Measurements from ENCODE around the gene SMOC2.

SMOC2 gene

GRCh38 chr6:168440520-168441433 is at the start of gene SMOC2:
TSS of gene SMOC2 (plus strand) at chr6:168441184. CDS start at chr6:168441371, 187 bp downstream.
- DNase-seq, result no peak

- DNase-seq, result no peak
Observed at GRCh38 chr6:168393126-168393870, 47.7 kb upstream of the SMOC2 start.

GRCh38 chr6:168394606-168395005 is 46.4 kb upstream of the SMOC2 start:
- no peak for DNase-seq

- DNase-seq, result no peak
Observed at GRCh38 chr6:168395983-168396382, 45.0 kb upstream of the SMOC2 start.

- DNase-seq, result no peak
Observed at GRCh38 chr6:168396561-168396960, 44.4 kb upstream of the SMOC2 start.

- no peak for DNase-seq
Observed at GRCh38 chr6:168397012-168397411, 44.0 kb upstream of the SMOC2 start.

GRCh38 chr6:168400037-168400436 is 40.9 kb upstream of the SMOC2 start:
- no peak for DNase-seq

GRCh38 chr6:168403370-168404005 is 37.5 kb upstream of the SMOC2 start:
- no peak for DNase-seq

GRCh38 chr6:168404560-168404959 is 36.4 kb upstream of the SMOC2 start:
- no peak for DNase-seq

- DNase-seq, result no peak
Observed at GRCh38 chr6:168407842-168408241, 33.1 kb upstream of the SMOC2 start.

GRCh38 chr6:168408504-168409136 is 32.4 kb upstream of the SMOC2 start:
- DNase-seq, result no peak

- no peak for DNase-seq
Observed at GRCh38 chr6:168410035-168410434, 30.9 kb upstream of the SMOC2 start.

GRCh38 chr6:168410554-168411011 is 30.4 kb upstream of the SMOC2 start:
- no peak for DNase-seq

GRCh38 chr6:168411130-168411529 is 29.9 kb upstream of the SMOC2 start:
- no peak for DNase-seq

GRCh38 chr6:168411793-168412192 is 29.2 kb upstream of the SMOC2 start:
- no peak for DNase-seq

GRCh38 chr6:168412456-168412855 is 28.5 kb upstream of the SMOC2 start:
- DNase-seq, result no peak

GRCh38 chr6:168413018-168413720 is 27.8 kb upstream of the SMOC2 start:
- DNase-seq, result no peak

- DNase-seq, result no peak
Observed at GRCh38 chr6:168413856-168414255, 27.1 kb upstream of the SMOC2 start.

- no peak for DNase-seq
Observed at GRCh38 chr6:168414336-168415097, 26.5 kb upstream of the SMOC2 start.

- no peak for DNase-seq
Observed at GRCh38 chr6:168415098-168415992, 25.6 kb upstream of the SMOC2 start.

Data from midbrain (tissue), 1 donor.